HEK293 (cell line): Measurements from ENCODE around the gene RFTN2.

Experiments used
- AEBP2 ChIP-seq: fragments of 450-650 bp; formaldehyde crosslinking; IDR thresholded peaks from 2 replicates; pipeline ENCODE4 v1.5.1; 2016; ENCODE audit warnings: missing biosample characterization, missing genetic modification characterization, borderline replicate concordance
- ATF2 ChIP-seq: fragments of 450-650 bp; formaldehyde crosslinking; IDR thresholded peaks from 2 replicates; pipeline ENCODE4 v1.5.1; 2016; ENCODE audit warnings: missing biosample characterization, missing genetic modification characterization, low read depth
- BCL11B ChIP-seq: fragments of 450-650 bp; formaldehyde crosslinking; IDR thresholded peaks from 2 replicates; pipeline ENCODE4 v1.5.1; 2016; ENCODE audit warnings: low read depth, missing biosample characterization, missing genetic modification characterization
- CTCF ChIP-seq: fragments of 450-650 bp; formaldehyde crosslinking; IDR thresholded peaks from 2 replicates; pipeline ENCODE4 v1.5.1; 2016; ENCODE audit warnings: missing biosample characterization, missing genetic modification characterization
- PATZ1 ChIP-seq: fragments of 450-650 bp; formaldehyde crosslinking; IDR thresholded peaks from 2 replicates; pipeline ENCODE4 v1.5.1; 2016; ENCODE audit warnings: missing biosample characterization, missing genetic modification characterization
- REST ChIP-seq: fragments of 450-650 bp; formaldehyde crosslinking; IDR thresholded peaks from 2 replicates; pipeline ENCODE4 v1.5.1; 2016; ENCODE audit warnings: missing biosample characterization, missing genetic modification characterization
- ZBTB17 ChIP-seq: fragments of 450-650 bp; formaldehyde crosslinking; IDR thresholded peaks from 2 replicates; pipeline ENCODE4 v1.5.1; 2016; ENCODE audit warnings: missing biosample characterization, missing genetic modification characterization
- ZNF121 ChIP-seq: fragments of 450-650 bp; formaldehyde crosslinking; IDR thresholded peaks from 2 replicates; pipeline ENCODE4 v1.5.1; 2016; ENCODE audit warnings: missing biosample characterization, missing genetic modification characterization
- ZNF138 ChIP-seq: fragments of 450-650 bp; formaldehyde crosslinking; IDR thresholded peaks from 2 replicates; pipeline ENCODE4 v1.5.1; 2016; ENCODE audit warnings: missing biosample characterization, missing genetic modification characterization, borderline replicate concordance
- ZNF24 ChIP-seq: fragments of 450-650 bp; formaldehyde crosslinking; IDR thresholded peaks from 2 replicates; pipeline ENCODE4 v1.5.1; 2016; ENCODE audit warnings: missing biosample characterization, missing genetic modification characterization
- ZNF302 ChIP-seq: fragments of 450-650 bp; formaldehyde crosslinking; IDR thresholded peaks from 2 replicates; pipeline ENCODE4 v1.5.1; 2016; ENCODE audit warnings: missing biosample characterization, missing genetic modification characterization, low read depth
- ZNF501 ChIP-seq: fragments of 450-650 bp; formaldehyde crosslinking; IDR thresholded peaks from 2 replicates; pipeline ENCODE4 v1.5.1; 2016; ENCODE audit warnings: missing biosample characterization, missing genetic modification characterization
- ZNF639 ChIP-seq: fragments of 450-650 bp; formaldehyde crosslinking; IDR thresholded peaks from 2 replicates; pipeline ENCODE4 v1.5.1; 2016; ENCODE audit warnings: missing biosample characterization, missing genetic modification characterization
- ZSCAN23 ChIP-seq: fragments of 450-650 bp; formaldehyde crosslinking; IDR thresholded peaks from 2 replicates; pipeline ENCODE4 v1.5.1; 2016; ENCODE audit warnings: missing biosample characterization, missing genetic modification characterization

GRCh38 chr2:197539734-197540133 is 135.7 kb downstream of the RFTN2 start:
- no peak for TF ChIP-seq ZNF639 (tag by site-specific recombination)
- no peak for TF ChIP-seq PATZ1
- no peak for TF ChIP-seq ZBTB17 (tag by site-specific recombination)
- TF ChIP-seq ZNF501 (tag by site-specific recombination): no peak
- TF ChIP-seq BCL11B (tag by site-specific recombination): no peak
- TF ChIP-seq ZNF138: no peak
- no peak for TF ChIP-seq CTCF (tag by site-specific recombination)
- TF ChIP-seq ZNF302: no peak
- no peak for TF ChIP-seq REST
- no peak for TF ChIP-seq AEBP2 (tag by site-specific recombination)
- TF ChIP-seq ZNF24 (tag by site-specific recombination): no peak
- TF ChIP-seq ZNF121: no peak
- TF ChIP-seq ZSCAN23 (tag by site-specific recombination): no peak
- no peak for TF ChIP-seq ATF2 (tag by site-specific recombination)
